Endothelial cell of umbilical vein (primary cell): ENCODE measurements around the gene PHACTR1. TPM values are rescaled to one million over a fixed set of nuclear protein-coding genes. Genes with fewer than 3 reads are reported as not detected.

Source experiments
- BruUV-seq: library from RNA; stranded (reverse); fragments of 400-500 nt; replicated peaks from 2 replicates; lab custom pipeline; 2021; lab: Mats Ljungman, UMichigan
- CTCF ChIA-PET: fragments of 300-600, 350-600 bp; sonication (Branson Sonifier 250); formaldehyde crosslinking; loops from one replicate; lab custom pipeline; 2021; ENCODE audit warnings: antibody characterized with exemption, inconsistent platforms; lab: Charles Lee
- POLR2A ChIA-PET: fragments of 300-600, 350-600 bp; sonication (Branson Sonifier 250); formaldehyde crosslinking; loops from one replicate; lab custom pipeline; 2021; ENCODE audit warnings: antibody characterized with exemption, inconsistent platforms; lab: Charles Lee
- DNase-seq: peaks from one replicate; pipeline ENCODE4 v3.0.0-alpha.2; 2011; ENCODE audit warnings: low read depth, low spot score
- FAIRE-seq: peaks from 2 replicates; lab custom pipeline; 2011; peaks lifted over from hg19 to GRCh38; lab: Jason Lieb, UNC
- H2AFZ ChIP-seq: 2 replicates; pipeline ENCODE4 v1.6.0; 2012; ENCODE audit warnings: low read depth, low read length, control low read depth, inconsistent platforms
- H3K27ac ChIP-seq: 2 replicates; pipeline ENCODE4 v1.5.1; 2011; ENCODE audit warnings: low read depth, mild to moderate bottlenecking, control low read depth, low read length, moderate library complexity; ENCODE audit not compliant: insufficient read depth
- H3K27me3 ChIP-seq, 2 experiments: 2 replicates each; pipeline versions ENCODE4 v1.6.0 to v1.6.1; 2011; ENCODE audit warnings: low read length in 2 of 2, mixed read lengths in 1 of 2; ENCODE audit not compliant: control insufficient read depth in 2 of 2, insufficient read depth in 2 of 2
- H3K36me3 ChIP-seq, 2 experiments: 2 replicates in 1 of 2; 3 replicates in 1 of 2; pipeline ENCODE4 v1.5.1; 2011; ENCODE audit warnings: low read length in 2 of 2, mild to moderate bottlenecking in 1 of 2, moderate library complexity in 1 of 2; ENCODE audit not compliant: control insufficient read depth in 2 of 2, insufficient read depth in 2 of 2; ENCODE audit errors: extremely low read depth in 1 of 2
- H3K4me1 ChIP-seq: 3 replicates; pipeline ENCODE4 v1.5.1; 2011; ENCODE audit warnings: mild to moderate bottlenecking, low read length; ENCODE audit not compliant: control insufficient read depth, insufficient read depth; ENCODE audit errors: extremely low read depth
- H3K4me2 ChIP-seq: 2 replicates; pipeline ENCODE4 v1.6.1; 2011; ENCODE audit warnings: low read length, control low read depth, mixed read lengths; ENCODE audit not compliant: insufficient read depth
- H3K4me3 ChIP-seq, 3 experiments: fragments of 200-600 bp in 1 of 3; sonication (generic), shearing (Covaris generic) in 1 of 3; replicated peaks in 1 of 3; 2 replicates each; pipeline ENCODE4 v1.5.1; 2011 to 2016; ENCODE audit warnings: control low read depth in 3 of 3, low read length in 3 of 3, mild to moderate bottlenecking in 2 of 3, inconsistent platforms in 1 of 3, low read depth in 1 of 3, moderate library complexity in 1 of 3; ENCODE audit not compliant: insufficient read depth in 1 of 3
- H3K79me2 ChIP-seq: 2 replicates; pipeline ENCODE4 v1.6.0; 2012; ENCODE audit warnings: low read length, inconsistent platforms; ENCODE audit not compliant: control insufficient read depth, insufficient read depth
- H3K9ac ChIP-seq: replicated peaks from 2 replicates; pipeline ENCODE3; 2011; ENCODE audit warnings: low read length, control low read depth; ENCODE audit not compliant: insufficient read depth; ENCODE audit errors: extremely low read depth
- H3K9me1 ChIP-seq: replicated peaks from 3 replicates; pipeline ENCODE4 v1.6.0; 2011; ENCODE audit warnings: mild to moderate bottlenecking, low read length; ENCODE audit not compliant: control insufficient read depth, insufficient read depth; ENCODE audit errors: extremely low read depth
- H3K9me3 ChIP-seq: replicated peaks from 2 replicates; pipeline ENCODE4 v1.5.1; 2012; ENCODE audit warnings: low read length, inconsistent platforms; ENCODE audit not compliant: control insufficient read depth, insufficient read depth
- H4K20me1 ChIP-seq: replicated peaks from 2 replicates; pipeline ENCODE3; 2011; ENCODE audit warnings: mild to moderate bottlenecking, low read length; ENCODE audit not compliant: control insufficient read depth, insufficient read depth; ENCODE audit errors: extremely low read depth
- EZH2 ChIP-seq: IDR thresholded peaks from 2 replicates; pipeline ENCODE4 v1.6.1; 2012; ENCODE audit warnings: borderline replicate concordance, low read depth, mild to moderate bottlenecking, moderate library complexity, low read length, inconsistent platforms; ENCODE audit not compliant: severe bottlenecking
- FOS ChIP-seq: IDR thresholded peaks from 2 replicates; pipeline ENCODE4 v1.6.1; 2011; ENCODE audit warnings: mild to moderate bottlenecking, low read length, moderate library complexity, borderline replicate concordance; ENCODE audit not compliant: insufficient read depth
- GATA2 ChIP-seq: IDR thresholded peaks from 2 replicates; pipeline ENCODE4 v1.7.0; 2011; ENCODE audit warnings: low read depth, mild to moderate bottlenecking, moderate library complexity, mixed read lengths, low read length; ENCODE audit not compliant: insufficient read length, insufficient read depth
- JUN ChIP-seq: IDR thresholded peaks from 2 replicates; pipeline ENCODE4 v1.6.1; 2011; ENCODE audit warnings: borderline replicate concordance, low read depth; ENCODE audit not compliant: insufficient read length, insufficient read depth
- MYC ChIP-seq: IDR thresholded peaks from one replicate; pipeline ENCODE4 v1.6.1; 2011; ENCODE audit warnings: mild to moderate bottlenecking, low read depth, low read length
- POLR2A ChIP-seq: IDR thresholded peaks from 2 replicates; pipeline ENCODE4 v1.6.1; 2012; ENCODE audit warnings: low read depth, mild to moderate bottlenecking, control low read depth, low read length
- POLR2AphosphoS5 ChIP-seq: IDR thresholded peaks from 2 replicates; pipeline ENCODE4 v1.6.1; 2012; ENCODE audit warnings: low read depth, mild to moderate bottlenecking, control low read depth, low read length, moderate library complexity; ENCODE audit not compliant: insufficient read depth
- dilution Hi-C: fragments of 300-500 bp; cut with MboI; formaldehyde crosslinking; loops from one replicate; pipeline ENCODE4 v1.15.0; 2019; ENCODE audit warnings: low sequenced_read_pairs; ENCODE audit not compliant: extremely low pct_ligation_motif_present
- intact Hi-C: fragments of 100-400 bp; cut with micrococcal nuclease; formaldehyde crosslinking; loops from one replicate; pipeline ENCODE4 v1.10.0; 2022
- polyA plus RNA-seq, 4 experiments: library from polyadenylated mRNA; depleted of rRNA in 3 of 4; stranded (reverse) in 3 of 4; unstranded in 1 of 4; fragments of >200 nt; gene quantifications; 2 replicates each; pipeline versions ENCODE4 v1.2.1 to v1.2.3, GENCODE V29; 2011 to 2012; ENCODE audit warnings: missing spikeins in 1 of 4
- total RNA-seq: library from RNA; stranded (reverse); gene quantifications from 2 replicates; pipeline ENCODE4 v1.2.3, GENCODE V29; 2021
- TF ChIP-seq, protein P1 (sequence below): IDR thresholded peaks from 2 replicates; pipeline ENCODE4 v1.6.1; 2011; ENCODE audit not compliant: insufficient read depth, insufficient read length
- TF ChIP-seq, protein P2 (sequence below), 2 donors: IDR thresholded peaks; 1 replicate in 1 of 2; 2 replicates in 1 of 2; pipeline ENCODE4 v1.5.1; 2011; ENCODE audit warnings: low read length in 2 of 2, mild to moderate bottlenecking in 2 of 2, moderate library complexity in 2 of 2, control low read depth in 1 of 2, inconsistent platforms in 1 of 2, low read depth in 1 of 2; ENCODE audit not compliant: insufficient read depth in 1 of 2; ENCODE audit errors: extremely low read depth in 1 of 2

PHACTR1 gene
- total and polyA plus RNA-seq, 2 donors (not counting 3 experiments of a cell fraction or from before 2014, with no cell fraction given) = 2.4 to 23.2 TPM

DNA sequence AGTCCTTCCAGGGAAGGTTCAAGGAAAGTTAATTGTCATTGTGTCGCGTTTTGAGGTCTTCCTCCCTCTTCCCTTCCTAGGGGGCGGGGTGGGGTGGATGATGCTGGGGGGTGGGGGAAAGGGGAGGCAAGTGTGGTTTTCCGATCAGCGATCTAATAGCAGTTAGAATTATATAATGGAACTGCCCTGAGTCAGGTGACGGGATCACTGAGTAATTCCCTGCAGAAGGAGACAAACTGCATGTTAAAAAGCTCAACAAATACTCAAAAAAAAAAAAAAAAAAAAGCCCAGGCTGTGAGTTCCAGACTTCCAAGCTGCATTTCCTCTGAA is 240.4 kb downstream of the PHACTR1 start:
- no TSS peak for BruUV-seq
- ChIA-PET CTCF (interaction anchor here (0.6 to 2.5 kb wide), 10 partner anchors 8 to 378 kb away, joined by 3 to 28 read pairs (median 3); no protein-coding TSS in a partner anchor), POLR2A (interaction anchor here (0.5 to 0.7 kb wide), 3 partner anchors 342 to 1351 kb away, joined by 3 read pairs; no protein-coding TSS in a partner anchor)
- Histone ChIP-seq H3K79me2 (peaks cover 27% of the 10 kb centered on the region), H2AFZ (peak overlapping the region; percentile 89), H3K36me3 (no peaks in the 10 kb centered on the region), H3K4me3 (peak overlapping the region; percentile 18 to 85 (median 50)), H3K27ac (peak overlapping the region; percentile 56), H3K9me3 (no peaks in the 10 kb centered on the region), H3K27me3 (no peaks in the 10 kb centered on the region), H3K4me2 (peak overlapping the region; percentile 95), H3K4me1 (peaks cover 9% of the 10 kb centered on the region), H3K9me1 (no peaks in the 10 kb centered on the region), H4K20me1 (no peaks in the 10 kb centered on the region), H3K9ac (peak overlapping the region; percentile 71)
- no peak for DNase-seq
- dilution Hi-C loops = no loop called here
- TF ChIP-seq POLR2AphosphoS5 = no peak
- no peak for TF ChIP-seq JUN
- TF ChIP-seq, protein P1, sequence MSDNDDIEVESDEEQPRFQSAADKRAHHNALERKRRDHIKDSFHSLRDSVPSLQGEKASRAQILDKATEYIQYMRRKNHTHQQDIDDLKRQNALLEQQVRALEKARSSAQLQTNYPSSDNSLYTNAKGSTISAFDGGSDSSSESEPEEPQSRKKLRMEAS = no peak
- no peak for TF ChIP-seq FOS
- TF ChIP-seq POLR2A = no peak
- TF ChIP-seq, protein P2, sequence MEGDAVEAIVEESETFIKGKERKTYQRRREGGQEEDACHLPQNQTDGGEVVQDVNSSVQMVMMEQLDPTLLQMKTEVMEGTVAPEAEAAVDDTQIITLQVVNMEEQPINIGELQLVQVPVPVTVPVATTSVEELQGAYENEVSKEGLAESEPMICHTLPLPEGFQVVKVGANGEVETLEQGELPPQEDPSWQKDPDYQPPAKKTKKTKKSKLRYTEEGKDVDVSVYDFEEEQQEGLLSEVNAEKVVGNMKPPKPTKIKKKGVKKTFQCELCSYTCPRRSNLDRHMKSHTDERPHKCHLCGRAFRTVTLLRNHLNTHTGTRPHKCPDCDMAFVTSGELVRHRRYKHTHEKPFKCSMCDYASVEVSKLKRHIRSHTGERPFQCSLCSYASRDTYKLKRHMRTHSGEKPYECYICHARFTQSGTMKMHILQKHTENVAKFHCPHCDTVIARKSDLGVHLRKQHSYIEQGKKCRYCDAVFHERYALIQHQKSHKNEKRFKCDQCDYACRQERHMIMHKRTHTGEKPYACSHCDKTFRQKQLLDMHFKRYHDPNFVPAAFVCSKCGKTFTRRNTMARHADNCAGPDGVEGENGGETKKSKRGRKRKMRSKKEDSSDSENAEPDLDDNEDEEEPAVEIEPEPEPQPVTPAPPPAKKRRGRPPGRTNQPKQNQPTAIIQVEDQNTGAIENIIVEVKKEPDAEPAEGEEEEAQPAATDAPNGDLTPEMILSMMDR (IDR thresholded peaks at IDR 0.05; ENCODE audit: extremely low read depth in 1 of 2, insufficient read depth in 1 of 2, low read depth in 1 of 2, low read length in 2 of 2) = no peak
- no peak for TF ChIP-seq GATA2
- TF ChIP-seq EZH2 = no peak
- no peak for TF ChIP-seq MYC
- intact Hi-C loops = loop anchor here (1.0 to 5.0 kb wide), 5 partner anchors 57 to 755 kb away; partner anchors contain the start of genes NOL7 and RANBP9
- no peak for FAIRE-seq
